GM12801 (cell line): ENCODE data around the gene NR3C1.

Source experiments
- CTCF ChIP-seq: IDR thresholded peaks from one replicate; pipeline ENCODE4 v1.5.1; 2011; ENCODE audit warnings: control low read depth; ENCODE audit not compliant: insufficient read length; ENCODE audit errors: extremely low read depth

NR3C1 gene

GRCh38 chr5:143251946-143252345, 151.5 kb downstream of the NR3C1 start:
- no peak for TF ChIP-seq CTCF

GRCh38 chr5:143251190-143251589, 152.3 kb downstream of the NR3C1 start:
- no peak for TF ChIP-seq CTCF

GRCh38 chr5:143249851-143250250, 153.6 kb downstream of the NR3C1 start:
- no peak for TF ChIP-seq CTCF

- no peak for TF ChIP-seq CTCF
These were observed 154.5 kb downstream of the NR3C1 start for GRCh38 chr5:143248822-143249579.

- no peak for TF ChIP-seq CTCF
These were observed 155.1 kb downstream of the NR3C1 start for GRCh38 chr5:143248391-143248790.

- TF ChIP-seq CTCF = no peak
These were observed 156.2 kb downstream of the NR3C1 start for GRCh38 chr5:143247134-143247815.

- no peak for TF ChIP-seq CTCF
These were observed 157.4 kb downstream of the NR3C1 start for GRCh38 chr5:143245929-143246561.
